GM19468 (cell line): ENCODE data around the gene SLC37A1.
"Not testable (repeated sequence)": the region's sequence is repeated elsewhere in the genome, so short reads cannot be mapped to it uniquely, and the experiment has no call there.

Experiments used
- ATAC-seq: cut with Tn5 transposase; IDR thresholded peaks from one replicate; pipeline ENCODE4 v1.9.1; 2021; ENCODE audit warnings: mild to moderate bottlenecking, moderate library complexity, moderate number of reproducible peaks; ENCODE audit not compliant: unreplicated experiment; ENCODE audit errors: extremely low read depth

SLC37A1 gene

GRCh38 chr21:42627527-42628289 is 114.1 kb downstream of the SLC37A1 start:
- ATAC-seq = no peak

- not testable (repeated sequence) for ATAC-seq
These were observed 114.9 kb downstream of the SLC37A1 start for GRCh38 chr21:42628466-42629061.

GRCh38 chr21:42629933-42630589 is 116.4 kb downstream of the SLC37A1 start:
- ATAC-seq = no peak

- ATAC-seq = no peak
These were observed 117.0 kb downstream of the SLC37A1 start for GRCh38 chr21:42630626-42631025.
